ENCODE data around the gene LSAMP.

GRCh38 chr3:116413319-116413718 lies 32.0 kb downstream of the LSAMP start:
- TF ChIP-seq CTCF (IDR thresholded peaks at IDR 0.05; ENCODE audit: insufficient read depth, low read depth, low read length): no peak
- TF ChIP-seq EZH2 (IDR thresholded peaks at IDR 0.05; ENCODE audit: insufficient read depth, low read length): no peak

Data from astrocyte (in vitro differentiated cells and primary cell).